ENCODE measurements around the gene LRMDA.

- TF ChIP-seq CTCF (IDR thresholded peaks at IDR 0.05) (no peak), POLR2A (IDR thresholded peaks at IDR 0.05) (no peak)
Measured at GRCh38 chr10:75712242-75712880, 280.9 kb downstream of the LRMDA start.
